ENCODE results near the gene PROK2.

Gene PROK2

DNA sequence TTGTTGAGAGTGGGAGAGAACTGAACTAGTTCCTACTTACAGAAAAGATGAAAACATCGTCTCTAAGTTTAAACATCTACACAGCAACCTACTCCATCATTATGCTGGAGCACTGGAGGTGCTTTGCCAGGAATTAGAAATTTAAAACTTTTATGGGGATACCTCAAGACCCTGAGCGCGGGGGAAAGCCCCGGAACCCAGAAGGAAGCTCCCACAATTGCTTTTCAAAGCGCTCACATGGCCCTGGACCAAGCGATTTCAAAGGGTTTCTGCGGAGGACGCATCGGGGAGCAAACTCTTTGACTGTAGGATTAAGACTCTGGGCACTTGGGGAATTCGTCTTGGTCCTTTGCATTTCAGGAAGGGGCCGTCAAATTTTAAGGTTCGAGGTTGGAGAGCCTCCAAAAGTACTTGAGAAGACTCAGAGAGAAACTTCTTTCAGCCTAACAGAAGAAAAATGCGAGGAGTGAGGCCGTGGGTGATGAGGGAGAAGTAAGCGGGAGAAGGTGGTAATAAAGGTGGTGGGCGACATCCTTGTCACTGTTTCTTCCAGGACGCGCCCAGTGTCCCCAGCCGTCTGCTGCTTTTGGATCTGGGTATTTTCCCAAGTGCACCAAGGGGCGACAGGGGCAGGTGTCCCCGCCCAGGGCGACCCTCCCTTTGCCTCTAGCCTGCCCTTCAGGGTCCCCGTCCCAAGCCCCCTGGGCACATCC lies 591 bp downstream of the PROK2 start:
- TF ChIP-seq, protein P1, sequence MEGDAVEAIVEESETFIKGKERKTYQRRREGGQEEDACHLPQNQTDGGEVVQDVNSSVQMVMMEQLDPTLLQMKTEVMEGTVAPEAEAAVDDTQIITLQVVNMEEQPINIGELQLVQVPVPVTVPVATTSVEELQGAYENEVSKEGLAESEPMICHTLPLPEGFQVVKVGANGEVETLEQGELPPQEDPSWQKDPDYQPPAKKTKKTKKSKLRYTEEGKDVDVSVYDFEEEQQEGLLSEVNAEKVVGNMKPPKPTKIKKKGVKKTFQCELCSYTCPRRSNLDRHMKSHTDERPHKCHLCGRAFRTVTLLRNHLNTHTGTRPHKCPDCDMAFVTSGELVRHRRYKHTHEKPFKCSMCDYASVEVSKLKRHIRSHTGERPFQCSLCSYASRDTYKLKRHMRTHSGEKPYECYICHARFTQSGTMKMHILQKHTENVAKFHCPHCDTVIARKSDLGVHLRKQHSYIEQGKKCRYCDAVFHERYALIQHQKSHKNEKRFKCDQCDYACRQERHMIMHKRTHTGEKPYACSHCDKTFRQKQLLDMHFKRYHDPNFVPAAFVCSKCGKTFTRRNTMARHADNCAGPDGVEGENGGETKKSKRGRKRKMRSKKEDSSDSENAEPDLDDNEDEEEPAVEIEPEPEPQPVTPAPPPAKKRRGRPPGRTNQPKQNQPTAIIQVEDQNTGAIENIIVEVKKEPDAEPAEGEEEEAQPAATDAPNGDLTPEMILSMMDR (IDR thresholded peaks at IDR 0.05; ENCODE audit: borderline replicate concordance, control extremely low read depth, extremely low read depth, insufficient read depth, missing control alignments), result no peak
- in situ Hi-C loops (cut with MboI; ENCODE audit: low sequenced_read_pairs, unreplicated experiment), result no loop called here
- no peak for DNase-seq (ENCODE audit: low spot score)

DNA sequence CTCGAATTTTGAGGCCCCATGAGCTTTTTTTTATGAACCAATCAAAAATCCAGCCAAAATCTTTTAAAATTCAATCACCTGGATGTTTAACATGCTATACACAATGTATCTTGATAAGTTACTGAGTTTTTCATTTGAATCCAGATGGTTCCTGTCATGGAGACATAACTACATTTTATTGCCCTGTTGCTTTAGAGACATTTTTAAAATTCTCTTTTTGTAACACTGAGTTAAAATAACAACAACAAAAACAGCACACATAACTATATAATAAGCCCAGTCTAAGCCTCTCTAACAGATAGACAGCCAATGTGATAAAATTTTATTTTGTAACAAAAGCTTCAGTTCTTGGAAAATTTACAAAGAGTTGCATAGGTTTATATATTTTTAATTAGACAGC lies 1.8 kb downstream of the PROK2 start:
- DNase-seq (ENCODE audit: low spot score), result no peak
- TF ChIP-seq, protein P1 (IDR thresholded peaks at IDR 0.05; ENCODE audit: borderline replicate concordance, control extremely low read depth, extremely low read depth, insufficient read depth, missing control alignments), result no peak
- in situ Hi-C loops (cut with MboI; ENCODE audit: low sequenced_read_pairs, unreplicated experiment), result no loop called here

DNA sequence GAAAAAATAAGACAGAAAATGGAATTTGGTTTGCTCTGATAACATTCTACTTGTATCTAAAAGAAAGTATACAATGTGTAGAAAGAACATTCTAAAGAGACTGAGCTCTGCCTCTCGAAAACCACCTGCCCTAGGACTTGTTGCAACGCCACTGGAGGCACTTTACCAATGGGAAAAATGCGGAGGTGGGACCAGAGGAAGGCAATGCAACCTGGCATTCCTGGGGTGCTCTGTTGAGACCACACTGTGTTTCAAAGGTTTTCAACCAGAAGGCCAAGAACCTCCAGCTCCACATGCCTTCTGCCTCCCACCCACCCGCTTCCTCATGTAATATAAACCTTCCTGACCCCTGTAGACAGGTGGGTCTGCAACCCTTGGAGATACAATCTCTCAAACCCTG lies 4.5 kb downstream of the PROK2 start:
- TF ChIP-seq, protein P1 (IDR thresholded peaks at IDR 0.05; ENCODE audit: borderline replicate concordance, control extremely low read depth, extremely low read depth, insufficient read depth, missing control alignments), result no peak
- DNase-seq (ENCODE audit: low spot score), result no peak
- in situ Hi-C loops (cut with MboI; ENCODE audit: low sequenced_read_pairs, unreplicated experiment), result no loop called here

DNA sequence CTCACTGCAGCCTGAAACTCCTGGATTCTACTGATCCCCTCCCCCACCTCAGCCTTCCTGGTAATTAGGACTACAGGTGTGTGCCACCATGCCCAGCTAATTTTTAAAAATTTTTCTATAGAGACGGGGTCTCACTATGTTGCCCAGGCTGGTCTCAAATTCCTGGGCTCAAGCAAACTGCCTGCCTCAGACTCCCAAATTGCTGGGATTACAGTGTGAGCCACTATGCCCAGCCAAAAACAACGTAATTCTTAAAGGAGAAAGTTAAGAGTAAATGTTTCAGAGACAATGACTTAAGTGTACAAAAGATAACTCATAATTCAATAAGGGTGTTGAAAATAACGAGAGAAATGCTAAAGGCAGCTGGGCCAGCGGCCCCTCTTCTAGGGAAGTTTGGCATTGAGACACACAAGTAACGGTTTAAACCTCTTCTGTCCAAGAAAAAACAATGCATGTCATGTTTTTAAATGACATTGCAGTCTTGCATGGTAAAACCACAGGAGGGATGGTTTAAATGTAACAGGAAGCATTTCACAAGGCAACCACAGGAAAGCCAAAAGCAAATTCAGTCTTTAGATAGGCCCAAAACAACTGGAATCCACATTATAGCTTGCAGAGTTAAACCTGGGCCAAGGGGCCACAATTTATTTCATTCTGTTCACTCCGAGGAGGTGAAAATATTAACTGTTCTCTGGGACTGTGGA lies 5.1 kb downstream of the PROK2 start:
- in situ Hi-C loops (cut with MboI; ENCODE audit: low sequenced_read_pairs, unreplicated experiment), result no loop called here
- TF ChIP-seq, protein P1 (IDR thresholded peaks at IDR 0.05; ENCODE audit: borderline replicate concordance, control extremely low read depth, extremely low read depth, insufficient read depth, missing control alignments), result no peak
- DNase-seq (ENCODE audit: low spot score), result no peak

DNA sequence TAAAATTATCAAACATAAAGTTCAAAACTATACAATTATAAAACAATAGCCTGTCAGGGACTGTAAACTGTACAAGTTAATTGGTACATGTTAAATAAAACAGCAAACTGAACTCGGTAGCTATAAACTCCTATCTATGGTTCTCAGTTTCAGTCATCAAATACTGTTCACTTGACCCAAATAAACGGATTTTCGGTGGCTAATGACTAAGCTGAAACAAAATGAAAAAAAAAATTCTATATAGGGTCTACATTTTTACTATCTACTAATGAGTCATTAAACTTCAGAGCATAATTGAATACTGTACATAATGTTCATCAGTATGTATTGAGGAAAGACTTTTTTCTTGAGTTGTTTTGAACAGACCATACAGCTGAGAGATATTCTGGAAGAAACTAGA lies 6.6 kb downstream of the PROK2 start:
- DNase-seq (ENCODE audit: low spot score), result no peak
- TF ChIP-seq, protein P1 (IDR thresholded peaks at IDR 0.05; ENCODE audit: borderline replicate concordance, control extremely low read depth, extremely low read depth, insufficient read depth, missing control alignments), result no peak
- in situ Hi-C loops (cut with MboI; ENCODE audit: low sequenced_read_pairs, unreplicated experiment), result no loop called here

DNA sequence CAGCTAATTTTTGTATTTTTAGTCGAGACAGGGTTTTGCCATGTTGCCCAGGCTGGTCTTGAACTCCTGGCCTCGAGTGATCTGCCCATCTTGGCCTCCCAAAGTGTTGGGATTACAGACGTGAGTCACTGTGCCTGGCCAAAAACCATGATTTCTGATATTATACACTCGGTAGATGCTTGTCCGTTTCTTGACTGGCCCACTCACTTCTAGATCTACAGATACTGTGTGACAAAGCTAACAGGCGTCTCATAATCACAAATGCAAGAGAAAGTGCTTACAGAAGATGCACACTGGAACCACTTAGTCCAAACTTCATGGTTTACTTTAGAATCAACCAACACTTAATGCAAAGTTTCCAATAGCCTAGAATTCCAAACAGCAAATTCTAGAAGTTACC lies 8.4 kb downstream of the PROK2 start:
- in situ Hi-C loops (cut with MboI; ENCODE audit: low sequenced_read_pairs, unreplicated experiment), result no loop called here
- DNase-seq (ENCODE audit: low spot score), result no peak
- TF ChIP-seq, protein P1 (IDR thresholded peaks at IDR 0.05; ENCODE audit: borderline replicate concordance, control extremely low read depth, extremely low read depth, insufficient read depth, missing control alignments), result no peak

Data from GM13976 (cell line).